HEK293T (cell line): ENCODE data around the gene DNAI2.

Experiments used
- CTCF ChIA-PET: fragments of 350-600 bp; formaldehyde crosslinking; extraction: SDS; loops from one replicate; lab custom pipeline; 2021; ENCODE audit warnings: antibody characterized with exemption, inconsistent platforms; lab: Yijun Ruan, JAX
- POLR2A ChIA-PET: fragments of 350-600 bp; formaldehyde crosslinking; extraction: SDS; loops from one replicate; lab custom pipeline; 2020; ENCODE audit warnings: antibody characterized with exemption, inconsistent platforms; lab: Yijun Ruan, JAX
- DNase-seq: peaks from one replicate; pipeline ENCODE4 v3.0.0; 2012; ENCODE audit warnings: mixed read lengths; ENCODE audit errors: extremely low spot score
- ARNT ChIP-seq: fragments of 450-650 bp; IDR thresholded peaks from 2 replicates; pipeline ENCODE4 v1.6.1; 2017; ENCODE audit warnings: mild to moderate bottlenecking
- BHLHE40 ChIP-seq: fragments of 450-650 bp; IDR thresholded peaks from 2 replicates; pipeline ENCODE4 v1.6.1; 2016; ENCODE audit warnings: mild to moderate bottlenecking, moderate library complexity, borderline replicate concordance
- CTBP1 ChIP-seq: fragments of 450-650 bp; IDR thresholded peaks from 2 replicates; pipeline ENCODE4 v1.6.1; 2016; ENCODE audit warnings: borderline replicate concordance
- ELF4 ChIP-seq: fragments of 450-650 bp; IDR thresholded peaks from 2 replicates; pipeline ENCODE4 v1.6.1; 2017; ENCODE audit warnings: antibody characterized with exemption
- FOXA1 ChIP-seq: fragments of 450-650 bp; IDR thresholded peaks from 2 replicates; pipeline ENCODE4 v1.6.1; 2016; ENCODE audit warnings: mild to moderate bottlenecking
- FOXK2 ChIP-seq: fragments of 450-650 bp; IDR thresholded peaks from 2 replicates; pipeline ENCODE4 v1.6.1; 2016; ENCODE audit warnings: mild to moderate bottlenecking
- FOXM1 ChIP-seq: fragments of 450-650 bp; IDR thresholded peaks from 2 replicates; pipeline ENCODE4 v1.6.1; 2017; ENCODE audit warnings: mild to moderate bottlenecking, borderline replicate concordance
- HDGF ChIP-seq: fragments of 450-650 bp; IDR thresholded peaks from 2 replicates; pipeline ENCODE4 v1.6.1; 2017; ENCODE audit warnings: antibody characterized with exemption, borderline replicate concordance
- L3MBTL2 ChIP-seq: fragments of 450-650 bp; conservative IDR thresholded peaks from 2 replicates; pipeline ENCODE4 v1.6.1; 2016; ENCODE audit warnings: mild to moderate bottlenecking
- LEF1 ChIP-seq: fragments of 450-650 bp; IDR thresholded peaks from 2 replicates; pipeline ENCODE4 v1.6.1; 2017; ENCODE audit warnings: mild to moderate bottlenecking, borderline replicate concordance
- NFRKB ChIP-seq: fragments of 450-650 bp; IDR thresholded peaks from 2 replicates; pipeline ENCODE4 v1.6.1; 2016; ENCODE audit warnings: mild to moderate bottlenecking, moderate library complexity
- PKNOX1 ChIP-seq: fragments of 450-650 bp; IDR thresholded peaks from 2 replicates; pipeline ENCODE4 v1.6.1; 2016
- SP1 ChIP-seq: fragments of 450-650 bp; IDR thresholded peaks from 2 replicates; pipeline ENCODE4 v1.6.1; 2017
- SUZ12 ChIP-seq: fragments of 450-650 bp; IDR thresholded peaks from 2 replicates; pipeline ENCODE4 v1.6.1; 2016; ENCODE audit warnings: mild to moderate bottlenecking
- TARDBP ChIP-seq: fragments of 450-650 bp; IDR thresholded peaks from 2 replicates; pipeline ENCODE4 v1.6.1; 2016
- ZNF384 ChIP-seq: fragments of 450-650 bp; IDR thresholded peaks from 2 replicates; pipeline ENCODE4 v1.6.1; 2016

DNAI2 gene

GRCh38 chr17:74305865-74306654 is 32.0 kb downstream of the DNAI2 start:
- CTCF ChIA-PET, result interaction anchor here (0.6 to 2.7 kb wide), 5 partner anchors 14 to 439 kb away, joined by 3 to 13 read pairs (median 5); partner anchors contain the start of genes BTBD17 and GPR142
- POLR2A ChIA-PET, result no interaction called here
- TF ChIP-seq ZNF384 (no peak), LEF1 (no peak)
- DNase-seq, result no peak

- CTCF ChIA-PET, result interaction anchor here (0.6 kb wide), 1 partner anchor 244 kb away, joined by 3 read pairs; no protein-coding TSS in a partner anchor
- no peak for TF ChIP-seq LEF1
- TF ChIP-seq FOXA1, result no peak
- no peak for TF ChIP-seq ZNF384
- TF ChIP-seq ELF4, result no peak
- TF ChIP-seq FOXK2, result no peak
- TF ChIP-seq PKNOX1, result no peak
- POLR2A ChIA-PET, result no interaction called here
- DNase-seq, result no peak
These were observed 34.1 kb downstream of the DNAI2 start for GRCh38 chr17:74307984-74308773.

- POLR2A ChIA-PET, result no interaction called here
- no peak for TF ChIP-seq L3MBTL2
- TF ChIP-seq ARNT, result no peak
- no peak for TF ChIP-seq SUZ12
- no peak for TF ChIP-seq ZNF384
- no peak for TF ChIP-seq PKNOX1
- TF ChIP-seq SP1, result no peak
- no peak for TF ChIP-seq ELF4
- no peak for TF ChIP-seq HDGF
- no peak for TF ChIP-seq CTBP1
- no peak for TF ChIP-seq FOXM1
- no peak for TF ChIP-seq TARDBP
- no peak for DNase-seq
- CTCF ChIA-PET, result interaction anchor here (0.6 kb wide), 1 partner anchor 86 kb away, joined by 4 read pairs; no protein-coding TSS in a partner anchor
These were observed 35.9 kb downstream of the DNAI2 start for GRCh38 chr17:74309902-74310301.

- ChIA-PET CTCF (no interaction called here), POLR2A (no interaction called here)
- TF ChIP-seq SP1, result no peak
- no peak for TF ChIP-seq FOXM1
- no peak for DNase-seq
These were observed 40.8 kb downstream of the DNAI2 start for GRCh38 chr17:74314877-74315276.

GRCh38 chr17:74316220-74316619 is 42.2 kb downstream of the DNAI2 start:
- CTCF ChIA-PET, result no interaction called here

GRCh38 chr17:74317071-74317470 is 43.0 kb downstream of the DNAI2 start:
- DNase-seq, result no peak
- TF ChIP-seq ZNF384 (no peak), BHLHE40 (no peak), ELF4 (no peak), LEF1 (no peak)
- ChIA-PET CTCF (no interaction called here), POLR2A (no interaction called here)

More at GRCh38 chr17:74316220-74316619, 42.2 kb downstream of the DNAI2 start:
- POLR2A ChIA-PET, result no interaction called here
- TF ChIP-seq NFRKB (no peak), CTBP1 (no peak), ZNF384 (no peak), TARDBP (no peak), HDGF (no peak), LEF1 (no peak), SP1 (no peak), BHLHE40 (no peak), FOXA1 (no peak)
- DNase-seq, result no peak

GRCh38 chr17:74318391-74318790 is 44.4 kb downstream of the DNAI2 start:
- CTCF ChIA-PET, result interaction anchor here (0.9 kb wide), 1 partner anchor 49 kb away, joined by 3 read pairs; no protein-coding TSS in a partner anchor
- TF ChIP-seq FOXM1, result no peak
- no peak for TF ChIP-seq FOXK2
- no peak for TF ChIP-seq LEF1
- no peak for TF ChIP-seq L3MBTL2
- no peak for TF ChIP-seq CTBP1
- TF ChIP-seq BHLHE40, result no peak
- TF ChIP-seq ARNT, result no peak
- TF ChIP-seq PKNOX1, result no peak
- TF ChIP-seq SP1, result no peak
- TF ChIP-seq TARDBP, result no peak
- TF ChIP-seq HDGF, result no peak
- TF ChIP-seq ZNF384, result no peak
- no peak for TF ChIP-seq ELF4
- no peak for DNase-seq
- POLR2A ChIA-PET, result no interaction called here
